ENCODE results near the gene KCNAB1.

Gene KCNAB1

DNA sequence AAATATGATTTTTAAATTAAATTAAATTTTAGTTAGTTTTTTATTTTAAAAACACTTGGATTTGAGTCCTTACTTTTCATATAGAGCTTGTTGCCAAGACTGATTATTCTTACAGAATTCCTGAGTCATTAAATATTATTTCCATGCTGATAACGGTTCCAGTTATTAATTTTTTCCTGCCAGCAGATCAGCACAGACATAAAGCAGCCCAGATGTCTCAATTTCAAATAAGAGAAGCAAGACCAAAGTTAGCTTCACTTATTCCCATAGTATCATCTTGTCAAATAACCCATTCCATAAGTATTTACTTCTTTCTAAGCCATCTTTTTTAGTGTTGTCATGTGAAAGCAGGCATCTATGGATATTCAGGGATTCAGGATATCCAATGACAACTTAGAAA lies 359.2 kb downstream of the KCNAB1 start:
- Histone ChIP-seq H3K9me2 (replicated peaks; ENCODE audit: low read depth, low read length) (no peaks in the 10 kb centered on the region), H3K79me2 (ENCODE audit: insufficient read depth, low read length) (no peaks in the 10 kb centered on the region), H3K27me3 (ENCODE audit: insufficient read depth, low read length, poor library complexity, severe bottlenecking) (no peaks in the 10 kb centered on the region), H3K9ac (ENCODE audit: low read depth, low read length, poor library complexity, severe bottlenecking) (no peak overlapping the region), H3F3A (ENCODE audit: low read depth) (no peaks in the 10 kb centered on the region), H3K4me1 (ENCODE audit: insufficient read depth, low read length, poor library complexity, severe bottlenecking) (peaks cover 15% of the 10 kb centered on the region), H3K4me3 (ENCODE audit: low read length, poor library complexity, severe bottlenecking) (no peak overlapping the region), H3K4me2 (ENCODE audit: low read depth, low read length, poor library complexity, severe bottlenecking) (no peak overlapping the region), H3K36me3 (ENCODE audit: insufficient read depth, low read length) (no peaks in the 10 kb centered on the region), H3K9me3 (ENCODE audit: insufficient read depth, low read depth, low read length) (no peaks in the 10 kb centered on the region), H4K20me1 (ENCODE audit: insufficient read depth, low read length, poor library complexity, severe bottlenecking) (no peaks in the 10 kb centered on the region), H2AFZ (ENCODE audit: low read length) (no peak overlapping the region)
- TF ChIP-seq, protein P1, sequence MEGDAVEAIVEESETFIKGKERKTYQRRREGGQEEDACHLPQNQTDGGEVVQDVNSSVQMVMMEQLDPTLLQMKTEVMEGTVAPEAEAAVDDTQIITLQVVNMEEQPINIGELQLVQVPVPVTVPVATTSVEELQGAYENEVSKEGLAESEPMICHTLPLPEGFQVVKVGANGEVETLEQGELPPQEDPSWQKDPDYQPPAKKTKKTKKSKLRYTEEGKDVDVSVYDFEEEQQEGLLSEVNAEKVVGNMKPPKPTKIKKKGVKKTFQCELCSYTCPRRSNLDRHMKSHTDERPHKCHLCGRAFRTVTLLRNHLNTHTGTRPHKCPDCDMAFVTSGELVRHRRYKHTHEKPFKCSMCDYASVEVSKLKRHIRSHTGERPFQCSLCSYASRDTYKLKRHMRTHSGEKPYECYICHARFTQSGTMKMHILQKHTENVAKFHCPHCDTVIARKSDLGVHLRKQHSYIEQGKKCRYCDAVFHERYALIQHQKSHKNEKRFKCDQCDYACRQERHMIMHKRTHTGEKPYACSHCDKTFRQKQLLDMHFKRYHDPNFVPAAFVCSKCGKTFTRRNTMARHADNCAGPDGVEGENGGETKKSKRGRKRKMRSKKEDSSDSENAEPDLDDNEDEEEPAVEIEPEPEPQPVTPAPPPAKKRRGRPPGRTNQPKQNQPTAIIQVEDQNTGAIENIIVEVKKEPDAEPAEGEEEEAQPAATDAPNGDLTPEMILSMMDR (conservative IDR thresholded peaks at IDR 0.05; ENCODE audit: low read length): no peak
- TF ChIP-seq EZH2phosphoT487 (IDR thresholded peaks at IDR 0.05; ENCODE audit: borderline replicate concordance): no peak

DNA sequence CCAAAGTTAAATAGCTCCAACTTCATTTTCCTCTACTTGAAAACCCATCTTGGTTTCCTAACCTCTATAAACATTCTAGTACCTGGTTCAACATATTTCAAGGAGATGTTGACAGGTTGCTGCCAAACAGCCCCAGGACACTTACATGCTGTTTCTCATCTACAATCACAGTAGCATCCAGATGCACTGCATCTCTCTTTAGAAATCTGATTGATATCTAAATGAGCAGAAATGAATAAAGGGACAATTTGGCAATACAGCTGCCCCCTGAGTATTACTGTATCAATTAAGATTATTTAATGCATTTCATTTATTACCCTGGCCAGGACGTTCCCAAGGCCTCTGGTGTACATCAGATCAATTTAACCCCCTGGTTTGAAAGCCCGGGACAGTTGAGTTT lies 360.6 kb downstream of the KCNAB1 start:
- Histone ChIP-seq H3K4me3 (ENCODE audit: low read length, poor library complexity, severe bottlenecking) (no peak overlapping the region), H3K27me3 (ENCODE audit: insufficient read depth, low read length, poor library complexity, severe bottlenecking) (no peaks in the 10 kb centered on the region), H3K4me2 (ENCODE audit: low read depth, low read length, poor library complexity, severe bottlenecking) (no peak overlapping the region), H3K9ac (ENCODE audit: low read depth, low read length, poor library complexity, severe bottlenecking) (no peak overlapping the region), H3K36me3 (ENCODE audit: insufficient read depth, low read length) (no peaks in the 10 kb centered on the region), H2AFZ (ENCODE audit: low read length) (no peak overlapping the region), H4K20me1 (ENCODE audit: insufficient read depth, low read length, poor library complexity, severe bottlenecking) (no peaks in the 10 kb centered on the region), H3K79me2 (ENCODE audit: insufficient read depth, low read length) (no peaks in the 10 kb centered on the region), H3K9me3 (ENCODE audit: insufficient read depth, low read depth, low read length) (no peaks in the 10 kb centered on the region), H3K9me2 (replicated peaks; ENCODE audit: low read depth, low read length) (no peaks in the 10 kb centered on the region), H3K4me1 (ENCODE audit: insufficient read depth, low read length, poor library complexity, severe bottlenecking) (peaks cover 21% of the 10 kb centered on the region), H3F3A (ENCODE audit: low read depth) (no peaks in the 10 kb centered on the region)
- TF ChIP-seq, protein P1 (conservative IDR thresholded peaks at IDR 0.05; ENCODE audit: low read length): no peak
- TF ChIP-seq EZH2phosphoT487 (IDR thresholded peaks at IDR 0.05; ENCODE audit: borderline replicate concordance): no peak

DNA sequence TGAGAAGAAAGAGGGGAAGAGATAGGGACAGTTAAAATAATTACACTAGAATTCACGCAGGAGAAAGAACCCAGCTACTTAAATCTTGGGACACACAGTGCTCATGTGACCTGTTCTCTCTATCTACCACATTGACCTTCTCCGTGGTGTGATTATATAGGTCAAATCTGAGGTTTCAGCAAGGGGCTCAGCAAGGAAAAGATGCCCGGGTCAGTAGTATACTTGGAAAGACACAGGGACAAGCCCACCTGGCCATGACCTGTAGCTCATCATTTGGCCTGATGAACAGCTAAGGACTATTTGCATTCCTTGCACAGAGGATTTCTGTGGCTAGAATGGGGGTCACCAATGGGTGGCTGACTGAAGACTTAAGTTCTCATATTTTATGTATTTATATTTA lies 362.6 kb downstream of the KCNAB1 start:
- H3K4me3 ChIP-seq (ENCODE audit: low read length, poor library complexity, severe bottlenecking): no peak overlapping the region
- no peaks in the 10 kb centered on the region for H3K79me2 ChIP-seq (ENCODE audit: insufficient read depth, low read length)
- no peaks in the 10 kb centered on the region for H3K9me3 ChIP-seq (ENCODE audit: insufficient read depth, low read depth, low read length)
- H3K27me3 ChIP-seq (ENCODE audit: insufficient read depth, low read length, poor library complexity, severe bottlenecking): no peaks in the 10 kb centered on the region
- H3F3A ChIP-seq (ENCODE audit: low read depth): no peaks in the 10 kb centered on the region
- H3K9ac ChIP-seq (ENCODE audit: low read depth, low read length, poor library complexity, severe bottlenecking): no peak overlapping the region
- no peak overlapping the region; the same call in 1 of the 2 replicates for H2AFZ ChIP-seq (ENCODE audit: low read length)
- TF ChIP-seq, protein P1 (conservative IDR thresholded peaks at IDR 0.05; ENCODE audit: low read length): no peak
- TF ChIP-seq EZH2phosphoT487 (IDR thresholded peaks at IDR 0.05; ENCODE audit: borderline replicate concordance): no peak
- H3K36me3 ChIP-seq (ENCODE audit: insufficient read depth, low read length): no peaks in the 10 kb centered on the region
- H3K4me1 ChIP-seq (ENCODE audit: insufficient read depth, low read length, poor library complexity, severe bottlenecking): peaks cover 21% of the 10 kb centered on the region
- peak overlapping the region; percentile 74 for H3K4me2 ChIP-seq (ENCODE audit: low read depth, low read length, poor library complexity, severe bottlenecking)
- H3K9me2 ChIP-seq (replicated peaks; ENCODE audit: low read depth, low read length): no peaks in the 10 kb centered on the region
- no peaks in the 10 kb centered on the region for H4K20me1 ChIP-seq (ENCODE audit: insufficient read depth, low read length, poor library complexity, severe bottlenecking)

Data from Loucy (cell line).